OCI-LY1 (cell line): ENCODE measurements around the gene DUSP7.

Experiments
- CTCF ChIP-seq: fragments of 200-600 bp; sonication (generic), shearing (Covaris generic); IDR thresholded peaks from 2 replicates; pipeline ENCODE4 v1.5.1; 2017; ENCODE audit warnings: mild to moderate bottlenecking, antibody characterized with exemption, low read length, moderate library complexity, mixed read lengths
- EZH2 ChIP-seq: fragments of 200-600 bp; sonication (generic), shearing (Covaris generic); IDR thresholded peaks from 2 replicates; pipeline ENCODE4 v1.8.0; 2017; ENCODE audit warnings: borderline replicate concordance, mixed run types, mild to moderate bottlenecking, antibody characterized with exemption, low read length, moderate library complexity, mixed read lengths

- no peak for TF ChIP-seq EZH2
- TF ChIP-seq CTCF: no peak
Observed at GRCh38 chr3:52037291-52037690, 19.1 kb downstream of the DUSP7 start.
